ENCODE data around the gene ECI1. TPM values are rescaled to one million over a fixed set of nuclear protein-coding genes. Genes with fewer than 3 reads are reported as not detected.

Gene ECI1
- total RNA-seq, 1 donor from 2014 or later: 50.4 TPM

GRCh38 chr16:2250652-2251295 lies 613 bp downstream of the ECI1 start:
- intact Hi-C loops (cut with DNase I): no loop called here
- Histone ChIP-seq H3K4me1 (peaks cover 20% of the 10 kb centered on the region), H3K27ac (peak overlapping the region; percentile 88), H3K36me3 (peaks cover 52% of the 10 kb centered on the region), H3K9me3 (no peaks in the 10 kb centered on the region), H3K27me3 (ENCODE audit: low read depth) (no peaks in the 10 kb centered on the region), H3K4me3 (peak overlapping the region; percentile 83)
- ATAC-seq (peak in 1 of 2 donors; percentile 11), DNase-seq (no peak)
- TF ChIP-seq CTCF (IDR thresholded peaks at IDR 0.05): no peak

GRCh38 chr16:2246301-2246885 lies 5.0 kb downstream of the ECI1 start:
- Histone ChIP-seq H3K27me3 (ENCODE audit: low read depth) (no peaks in the 10 kb centered on the region), H3K36me3 (peaks cover 63% of the 10 kb centered on the region), H3K4me1 (peaks cover 10% of the 10 kb centered on the region), H3K27ac (no peak overlapping the region), H3K9me3 (no peaks in the 10 kb centered on the region), H3K4me3 (no peak overlapping the region)
- no peak for TF ChIP-seq CTCF (IDR thresholded peaks at IDR 0.05)
- no peak for DNase-seq
- no peak for ATAC-seq
- intact Hi-C loops (cut with DNase I): no loop called here

GRCh38 chr16:2244926-2245795 lies 6.2 kb downstream of the ECI1 start:
- no peaks in the 10 kb centered on the region for H3K9me3 ChIP-seq
- TF ChIP-seq CTCF (IDR thresholded peaks at IDR 0.05): no peak
- H3K4me3 ChIP-seq: no peak overlapping the region
- peaks cover 63% of the 10 kb centered on the region for H3K36me3 ChIP-seq
- no peak overlapping the region for H3K27ac ChIP-seq
- no peak for ATAC-seq
- H3K27me3 ChIP-seq (ENCODE audit: low read depth): no peaks in the 10 kb centered on the region
- intact Hi-C loops (cut with DNase I): no loop called here
- H3K4me1 ChIP-seq: peaks cover 4% of the 10 kb centered on the region
- DNase-seq: no peak

GRCh38 chr16:2244301-2244700 lies 7.1 kb downstream of the ECI1 start:
- no peaks in the 10 kb centered on the region for H3K4me1 ChIP-seq
- H3K9me3 ChIP-seq: no peaks in the 10 kb centered on the region
- H3K36me3 ChIP-seq: peaks cover 66% of the 10 kb centered on the region
- ATAC-seq (peak; percentile 13 to 19), DNase-seq (no peak)
- TF ChIP-seq CTCF (IDR thresholded peaks at IDR 0.05): no peak
- H3K27me3 ChIP-seq (ENCODE audit: low read depth): no peaks in the 10 kb centered on the region
- H3K27ac ChIP-seq: no peak overlapping the region
- intact Hi-C loops (cut with DNase I): no loop called here
- H3K4me3 ChIP-seq: no peak overlapping the region

GRCh38 chr16:2243781-2244180 lies 7.6 kb downstream of the ECI1 start:
- peak in 1 of 2 donors; percentile 5 for ATAC-seq
- DNase-seq: no peak

More at GRCh38 chr16:2243781-2244180, 7.6 kb downstream of the ECI1 start:
- no peak for TF ChIP-seq CTCF (IDR thresholded peaks at IDR 0.05)
- no peaks in the 10 kb centered on the region for H3K9me3 ChIP-seq
- no peaks in the 10 kb centered on the region for H3K27me3 ChIP-seq (ENCODE audit: low read depth)
- H3K27ac ChIP-seq: no peak overlapping the region
- H3K4me1 ChIP-seq: no peaks in the 10 kb centered on the region
- H3K4me3 ChIP-seq: no peak overlapping the region
- H3K36me3 ChIP-seq: peaks cover 63% of the 10 kb centered on the region
- intact Hi-C loops (cut with DNase I): no loop called here
